Adrenal gland (tissue), 12 donors: ENCODE measurements around the gene ABCA10. TPM values are rescaled to one million over a fixed set of nuclear protein-coding genes. Genes with fewer than 3 reads are reported as not detected.

Experiments
- DNase-seq, 7 donors: peaks; one replicate each; pipeline ENCODE4 v3.0.0-alpha.2; 2019 to 2020
- H3K27ac ChIP-seq, 5 donors: fragments of 200-600 bp; sonication (generic) in 4 of 5; 1 replicate in 3 of 5; 2 replicates in 2 of 5; pipeline versions ENCODE4 v1.5.1 to v1.8.0; 2016 to 2020; ENCODE audit warnings: mild to moderate bottlenecking in 1 of 5
- H3K27me3 ChIP-seq: fragments of 200-600 bp; 2 replicates; pipeline ENCODE4 v1.8.0; 2021
- H3K36me3 ChIP-seq, 2 donors: fragments of 200-600 bp; replicated peaks in 1 of 2; 1 replicate in 1 of 2; 2 replicates in 1 of 2; pipeline versions ENCODE4 v1.5.1 to v1.8.0; 2018 to 2022
- H3K4me1 ChIP-seq, 2 donors: fragments of 200-600 bp; replicated peaks in 1 of 2; 1 replicate in 1 of 2; 2 replicates in 1 of 2; pipeline versions ENCODE4 v1.5.1 to v1.8.0; 2018 to 2021
- H3K4me3 ChIP-seq, 4 donors: fragments of 200-600 bp; sonication (generic) in 3 of 4; one replicate each; pipeline ENCODE4 v1.5.1; 2016 to 2018
- H3K9me3 ChIP-seq, 3 donors: fragments of 200-600 bp; sonication (generic) in 1 of 3; replicated peaks in 1 of 3; 1 replicate in 2 of 3; 2 replicates in 1 of 3; pipeline versions ENCODE4 v1.5.1 to v1.8.0; 2016 to 2021
- CTCF ChIP-seq, 6 experiments: fragments of 450-650 bp in 4 of 6; fragments of 200-600 bp in 2 of 6; sonication (generic) in 1 of 6; IDR thresholded peaks; 1 replicate in 5 of 6; 2 replicates in 1 of 6; pipeline versions ENCODE4 v1.5.1 to v1.8.0; 2016 to 2021; ENCODE audit warnings: antibody characterized with exemption in 6 of 6, mild to moderate bottlenecking in 2 of 6, moderate library complexity in 1 of 6
- POLR2A ChIP-seq, 2 donors: fragments of 450-650 bp; IDR thresholded peaks; one replicate each; pipeline ENCODE4 v1.6.1; 2017; ENCODE audit warnings: antibody characterized with exemption in 2 of 2, mild to moderate bottlenecking in 2 of 2, moderate library complexity in 1 of 2
- WGBS, 4 donors: extraction: QIAGEN DNeasy Blood & Tissue Kit in 2 of 4; methylation state at CpG; one replicate each; pipeline versions ENCODE4 v1.1.5 to v1.1.7; 2013 to 2017; 5-methylcytosine and 5-hydroxymethylcytosine counted together
- intact Hi-C, 2 donors: fragments of 100-400 bp; cut with DNase I; formaldehyde crosslinking; loops; one replicate each; pipeline versions ENCODE4 v1.14.1 to v1.15.0; 2022 to 2023
- polyA plus RNA-seq, 3 donors: library from polyadenylated mRNA; stranded (reverse); fragments of 200-250 nt in 2 of 3; fragments of 350-450 nt in 1 of 3; fragmentation: Illumina TruSeq in 1 of 3; extraction: RNeasy Lipid Tissue Mini Kit (QIAGEN cat#74804) in 1 of 3; gene quantifications; one replicate each; pipeline ENCODE4 v1.2.3, GENCODE V29; 2013 to 2014
- total RNA-seq, 9 donors: library from RNA; depleted of rRNA in 4 of 9; stranded (reverse); fragments of >200 nt in 4 of 9; fragments of 120-200 nt in 1 of 9; fragmentation: NEBNext Ultra II Directional in 1 of 9; extraction: Animal tissue kit (Norgen Biotek cat#: 25700) in 1 of 9; gene quantifications; one replicate each; pipeline versions ENCODE4 v1.1.0 to v1.2.4, GENCODE V29; 2013 to 2023
- donor health status: healthy with polysubstance abuse.
- donor health status: Bipolar disorder and iron deficiency.
- donor health status: DM: yes; HTN: yes; CAD: no.
- donor health status: DM: no; HTN: no; CAD: no.
- donor health status: DM: no; HTN: no; CAD: no.
- donor health status: DM: yes; HTN: yes; CAD: no.

Gene ABCA10
- total and polyA plus RNA-seq, 12 donors = 0.24 to 28.2 (median 3.5) TPM

- Histone ChIP-seq H3K4me3 (no peak overlapping the region), H3K27ac (no peak overlapping the region), H3K27me3 (no peaks in the 10 kb centered on the region), H3K36me3 (no peaks in the 10 kb centered on the region), H3K4me1 (no peaks in the 10 kb centered on the region), H3K9me3 (no peaks in the 10 kb centered on the region)
- DNase-seq = no peak
- intact Hi-C loops = no loop called here
- WGBS, 4 donors = 84 to 89% (median 88%) methylated on average over 3 of the region's 3 CpGs
- TF ChIP-seq CTCF (IDR thresholded peaks at IDR 0.05) (no peak), POLR2A (IDR thresholded peaks at IDR 0.05) (no peak)
Measured at GRCh38 chr17:69134112-69134511, 94.5 kb downstream of the ABCA10 start.

GRCh38 chr17:69130627-69131296 lies 97.9 kb downstream of the ABCA10 start:
- Histone ChIP-seq H3K27ac (no peak overlapping the region), H3K4me3 (no peak overlapping the region), H3K27me3 (no peaks in the 10 kb centered on the region), H3K9me3 (no peaks in the 10 kb centered on the region), H3K4me1 (no peaks in the 10 kb centered on the region), H3K36me3 (no peaks in the 10 kb centered on the region)
- intact Hi-C loops = no loop called here
- WGBS, 4 donors = 79 to 91% (median 86%) methylated on average over 6 of the region's 6 CpGs
- DNase-seq = no peak
- TF ChIP-seq POLR2A (IDR thresholded peaks at IDR 0.05) (no peak), CTCF (IDR thresholded peaks at IDR 0.05) (no peak)

- intact Hi-C loops = no loop called here
- Histone ChIP-seq H3K36me3 (no peaks in the 10 kb centered on the region), H3K9me3 (no peaks in the 10 kb centered on the region), H3K27me3 (no peaks in the 10 kb centered on the region), H3K27ac (no peak overlapping the region), H3K4me1 (peaks cover 0 to 3% of the 10 kb centered on the region in 2 donors), H3K4me3 (no peak overlapping the region)
- TF ChIP-seq POLR2A (IDR thresholded peaks at IDR 0.05) (no peak), CTCF (IDR thresholded peaks at IDR 0.05) (no peak)
- WGBS, 4 donors = 81 to 95% (median 85%) methylated on average over 1 of the region's 1 CpG
- no peak for DNase-seq
Measured at GRCh38 chr17:69123626-69124025, 105.0 kb downstream of the ABCA10 start.

- Histone ChIP-seq H3K27me3 (no peaks in the 10 kb centered on the region), H3K4me1 (peaks cover 3 to 15% of the 10 kb centered on the region in 2 donors), H3K27ac (no peak overlapping the region), H3K9me3 (no peaks in the 10 kb centered on the region), H3K36me3 (no peaks in the 10 kb centered on the region), H3K4me3 (no peak overlapping the region)
- TF ChIP-seq POLR2A (IDR thresholded peaks at IDR 0.05) = no peak
- TF ChIP-seq CTCF (IDR thresholded peaks at IDR 0.05) = no peak
- DNase-seq = no peak
- intact Hi-C loops = no loop called here
- 92 to 96% (median 95%) methylated on average over 5 of the region's 5 CpGs for WGBS, 4 donors
Measured at GRCh38 chr17:69122065-69122464, 106.6 kb downstream of the ABCA10 start.
